Left lung (tissue), 10 donors: ENCODE measurements around the gene SDK2. TPM values are rescaled to one million over a fixed set of nuclear protein-coding genes. Genes with fewer than 3 reads are reported as not detected.

Experiments used
- ATAC-seq: fragments of 200-7000 bp; cut with Tn5 transposase; one replicate; pipeline ENCODE4 v1.9.1; 2020; ENCODE audit warnings: moderate library complexity
- DNase-seq, 4 donors: peaks; one replicate each; pipeline ENCODE4 v3.0.0-alpha.2; 2013 to 2020
- H3K27ac ChIP-seq, 2 donors: fragments of 200-600 bp; sonication (generic) in 1 of 2; one replicate each; pipeline versions ENCODE4 v1.5.0 to v1.8.0; 2020 to 2021
- H3K27me3 ChIP-seq, 2 donors: fragments of 200-600 bp; sonication (generic) in 1 of 2; one replicate each; pipeline versions ENCODE4 v1.5.0 to v1.8.0; 2020 to 2021
- H3K36me3 ChIP-seq, 2 donors: fragments of 200-600 bp; sonication (generic) in 1 of 2; one replicate each; pipeline versions ENCODE4 v1.5.0 to v1.8.0; 2020 to 2021
- H3K4me1 ChIP-seq, 2 donors: fragments of 200-600 bp; one replicate each; pipeline ENCODE4 v1.8.0; 2021
- H3K4me3 ChIP-seq, 2 donors: fragments of 200-600 bp; sonication (generic) in 1 of 2; one replicate each; pipeline versions ENCODE4 v1.5.0 to v1.8.0; 2020 to 2021; ENCODE audit warnings: mild to moderate bottlenecking in 1 of 2
- H3K9me3 ChIP-seq, 2 donors: fragments of 200-600 bp; sonication (generic) in 1 of 2; one replicate each; pipeline versions ENCODE4 v1.5.0 to v1.8.0; 2020 to 2021
- CTCF ChIP-seq, 2 donors: fragments of 200-600 bp; sonication (generic) in 1 of 2; IDR thresholded peaks; one replicate each; pipeline versions ENCODE4 v1.5.0 to v1.8.0; 2021; ENCODE audit warnings: antibody characterized with exemption in 2 of 2
- intact Hi-C, 2 donors: fragments of 100-400 bp; cut with DNase I; formaldehyde crosslinking; loops; one replicate each; pipeline versions ENCODE4 v1.11.2 to v1.14.2; 2022
- polyA plus RNA-seq, 6 donors: library from polyadenylated mRNA; unstranded; fragments of 120-200 nt; gene quantifications; one replicate each; pipeline ENCODE4 v1.2.1, GENCODE V29; 2013; ENCODE audit not compliant: insufficient read length in 6 of 6
- total RNA-seq, 2 donors: library from RNA; stranded (reverse); fragmentation: NEBNext Ultra II Directional; extraction: Animal tissue kit (Norgen Biotek cat#: 25700); gene quantifications; one replicate each; pipeline ENCODE4 v1.2.1, GENCODE V29; 2021
- donor health status: DM: no; HTN: yes; CAD: no.
- donor health status: DM: no; HTN: no; CAD: no.

The SDK2 gene
- total and polyA plus RNA-seq, 8 donors, result 6.0 to 10.9 (median 7.5) TPM

- no peak for ATAC-seq
Observed at GRCh38 chr17:73397278-73397826, 246.9 kb downstream of the SDK2 start.

DNA sequence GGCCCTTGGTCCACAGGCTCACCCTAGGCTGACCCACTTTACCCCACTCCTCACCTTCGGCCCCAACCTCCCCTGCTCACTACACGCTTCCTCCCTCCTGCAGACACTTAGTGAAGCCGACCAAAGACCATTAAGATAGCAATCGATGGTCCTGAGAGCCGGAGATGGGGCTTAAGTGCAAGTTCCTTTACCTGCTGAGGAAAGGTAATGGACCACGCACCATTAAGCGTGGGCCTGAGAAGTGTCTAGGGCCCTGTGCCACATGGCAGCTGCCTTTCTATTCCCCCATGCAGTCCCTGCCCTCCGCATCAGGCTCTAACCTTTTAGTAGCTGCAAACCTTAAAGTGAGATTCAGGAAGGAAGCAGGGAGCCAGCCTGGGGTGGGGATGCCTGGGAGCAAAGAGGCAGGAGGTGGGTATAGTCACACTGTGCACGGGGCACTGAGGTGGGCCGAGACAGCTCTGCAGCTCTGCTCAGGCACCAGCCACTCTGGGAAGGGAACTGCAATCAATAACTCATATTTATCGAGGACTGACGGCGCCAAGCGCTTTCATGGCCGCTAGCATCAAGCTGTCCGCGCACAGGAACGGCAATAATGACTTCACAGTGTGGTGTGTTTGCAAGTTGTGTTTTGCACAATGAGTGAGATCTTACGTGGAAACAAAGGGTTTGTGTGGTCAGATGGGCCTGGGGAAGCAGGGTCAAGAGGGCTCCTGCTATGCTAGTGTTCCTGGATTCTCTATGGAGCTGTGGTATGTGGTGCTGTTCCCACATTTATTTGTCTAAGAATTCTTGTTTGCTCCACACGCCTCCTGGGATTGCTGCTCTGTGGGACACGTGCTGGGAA, 247.6 kb downstream of the SDK2 start:
- TF ChIP-seq CTCF (IDR thresholded peaks at IDR 0.05), result no peak
- Histone ChIP-seq H3K4me1 (no peaks in the 10 kb centered on the region), H3K4me3 (no peak overlapping the region), H3K9me3 (no peaks in the 10 kb centered on the region), H3K27me3 (no peaks in the 10 kb centered on the region), H3K36me3 (no peaks in the 10 kb centered on the region), H3K27ac (no peak overlapping the region)
- no peak for ATAC-seq
- peak in 1 of 4 donors; percentile 36 for DNase-seq
- intact Hi-C loops, result no loop called here

More at GRCh38 chr17:73397278-73397826, 246.9 kb downstream of the SDK2 start:
- Histone ChIP-seq H3K27me3 (no peaks in the 10 kb centered on the region), H3K4me3 (no peak overlapping the region), H3K9me3 (no peaks in the 10 kb centered on the region), H3K4me1 (no peaks in the 10 kb centered on the region), H3K27ac (no peak overlapping the region), H3K36me3 (no peaks in the 10 kb centered on the region)
- DNase-seq, result peak in 1 of 4 donors; percentile 35
- intact Hi-C loops, result no loop called here
- no peak for TF ChIP-seq CTCF (IDR thresholded peaks at IDR 0.05)

DNA sequence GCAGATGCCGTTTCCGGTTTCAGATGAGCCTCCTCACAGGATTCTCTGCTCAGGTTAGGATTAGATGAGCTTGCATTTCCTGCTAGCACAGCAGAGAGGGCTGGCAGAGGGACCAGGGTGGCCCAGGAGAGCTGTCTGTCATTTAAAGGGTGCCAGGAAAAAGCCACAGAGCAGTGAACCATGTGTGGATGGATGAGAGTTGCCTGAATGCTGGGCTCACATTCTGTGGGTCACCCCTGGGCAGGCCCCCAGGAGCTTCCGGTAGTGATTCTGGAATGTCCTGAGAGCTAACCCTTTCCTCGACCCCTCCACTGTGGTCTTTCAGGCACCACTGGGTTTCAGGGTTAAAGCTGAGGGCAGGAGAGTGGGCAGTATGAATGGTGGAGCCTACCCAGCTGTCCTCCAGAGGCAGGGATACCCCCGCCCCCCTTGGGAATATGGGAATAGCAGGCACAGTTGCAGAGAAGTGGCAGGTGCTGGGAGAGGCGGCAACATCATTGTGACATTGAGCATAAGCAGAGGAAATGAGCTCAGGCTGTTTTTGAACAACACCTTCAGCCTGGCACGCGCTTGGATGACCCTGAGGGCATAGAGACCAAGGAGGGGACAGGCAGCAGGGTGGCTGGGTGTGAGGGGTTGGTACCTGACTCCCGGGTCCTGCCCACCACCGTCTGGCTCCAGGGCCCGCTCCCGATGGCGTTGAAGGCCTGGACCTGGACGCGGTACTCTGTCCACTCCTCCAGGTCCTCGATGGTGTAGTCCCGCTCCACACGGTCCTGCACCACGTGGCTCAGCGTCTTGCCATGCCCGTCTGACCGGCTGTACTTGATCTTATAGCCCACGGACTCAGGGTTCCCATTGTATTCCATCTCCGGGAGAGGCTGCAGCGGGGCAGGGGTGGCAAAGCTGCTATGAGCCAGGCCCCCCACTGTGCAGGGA, 249.5 kb downstream of the SDK2 start:
- peak in 1 of 4 donors; percentile 61 for DNase-seq
- no peak overlapping the region for H3K27ac ChIP-seq

DNA sequence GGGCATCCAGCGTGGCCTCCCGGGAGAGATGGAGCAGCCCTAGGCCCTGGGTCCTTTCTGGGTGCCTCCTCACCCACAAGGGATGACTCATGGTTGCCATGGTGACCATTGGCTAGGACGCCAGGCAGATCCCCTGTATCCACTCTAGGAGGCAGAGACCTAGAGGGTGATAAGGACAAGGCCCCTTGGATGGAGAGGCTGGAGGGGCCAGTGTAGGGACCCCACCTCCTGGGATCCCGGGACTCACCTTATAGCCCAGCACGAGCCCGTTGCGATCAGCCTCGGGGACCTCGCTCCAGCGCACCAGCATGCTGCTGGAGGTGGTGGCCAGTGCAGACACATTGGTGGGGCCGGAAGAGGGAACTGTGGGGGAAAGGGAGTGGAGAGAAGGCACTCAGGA, 250.3 kb downstream of the SDK2 start:
- peak in 1 of 4 donors; percentile 60 for DNase-seq
- Histone ChIP-seq H3K4me1 (no peaks in the 10 kb centered on the region), H3K27ac (no peak overlapping the region), H3K27me3 (no peaks in the 10 kb centered on the region), H3K36me3 (no peaks in the 10 kb centered on the region), H3K4me3 (no peak overlapping the region), H3K9me3 (no peaks in the 10 kb centered on the region)
- intact Hi-C loops, result no loop called here
- TF ChIP-seq CTCF (IDR thresholded peaks at IDR 0.05), result no peak
- no peak for ATAC-seq

More for the DNA sequence above, 249.5 kb downstream of the SDK2 start:
- no peaks in the 10 kb centered on the region for H3K4me1 ChIP-seq
- no peaks in the 10 kb centered on the region for H3K9me3 ChIP-seq
- intact Hi-C loops, result no loop called here
- no peaks in the 10 kb centered on the region for H3K36me3 ChIP-seq
- TF ChIP-seq CTCF (IDR thresholded peaks at IDR 0.05), result no peak
- no peaks in the 10 kb centered on the region for H3K27me3 ChIP-seq
- ATAC-seq, result no peak
- H3K4me3 ChIP-seq, result no peak overlapping the region
